ENCODE results near the gene OR8J1. TPM values are rescaled to one million over a fixed set of nuclear protein-coding genes. Genes with fewer than 3 reads are reported as not detected.
"Not testable (repeated sequence)": the region's sequence is repeated elsewhere in the genome, so short reads cannot be mapped to it uniquely, and the experiment has no call there.

The OR8J1 gene, protein sequence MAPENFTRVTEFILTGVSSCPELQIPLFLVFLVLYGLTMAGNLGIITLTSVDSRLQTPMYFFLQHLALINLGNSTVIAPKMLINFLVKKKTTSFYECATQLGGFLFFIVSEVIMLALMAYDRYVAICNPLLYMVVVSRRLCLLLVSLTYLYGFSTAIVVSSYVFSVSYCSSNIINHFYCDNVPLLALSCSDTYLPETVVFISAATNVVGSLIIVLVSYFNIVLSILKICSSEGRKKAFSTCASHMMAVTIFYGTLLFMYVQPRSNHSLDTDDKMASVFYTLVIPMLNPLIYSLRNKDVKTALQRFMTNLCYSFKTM
- not detected in 2 replicates for total RNA-seq (2014; rRNA removed; shearing (Covaris generic))

DNA sequence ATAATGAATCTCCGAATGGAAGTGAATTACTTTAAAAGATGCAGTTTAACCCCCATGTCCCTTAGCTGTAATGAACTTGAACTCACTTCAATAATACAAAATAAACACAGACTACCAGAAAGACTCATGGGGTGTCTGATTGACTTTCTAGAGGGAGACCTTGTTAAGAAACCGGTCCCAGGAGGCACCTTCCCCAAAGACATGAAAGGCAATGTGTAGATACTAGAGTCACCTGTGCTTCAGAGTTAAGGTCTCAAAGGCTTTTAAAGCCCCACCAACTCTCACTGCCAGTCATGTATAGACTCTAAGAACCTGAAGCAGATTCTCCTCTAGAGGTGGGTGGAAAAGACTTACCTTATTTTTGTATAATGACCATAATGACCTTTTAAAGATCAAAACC, at the start of gene OR8J1:
TSS of gene OR8J1 (plus strand) at position 301 of the 400 bp plus-strand sequence. CDS start 5,956 bp downstream, outside the sequence.
- no peak for DNase-seq (ENCODE audit: low read depth)

DNA sequence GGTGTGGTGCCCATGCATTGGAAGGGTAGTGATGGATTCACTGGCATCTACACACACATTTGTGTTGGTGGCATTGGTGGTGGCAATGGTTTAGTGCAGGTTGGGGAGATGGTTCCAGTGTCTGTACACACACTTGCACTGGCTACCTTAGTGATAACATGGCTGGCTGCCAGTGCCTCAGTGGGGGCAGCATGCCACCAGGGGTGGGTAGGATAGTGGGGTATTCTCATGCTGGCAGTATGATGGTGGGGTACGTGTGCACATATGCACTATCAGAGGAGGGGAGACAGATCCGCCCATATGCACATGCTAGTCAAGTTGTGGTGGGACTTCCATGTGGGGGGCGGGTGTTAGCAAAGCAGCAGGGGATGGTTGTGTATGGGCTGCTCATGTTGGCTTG, 46.3 kb upstream of the OR8J1 start:
- DNase-seq (ENCODE audit: low read depth): no peak

DNA sequence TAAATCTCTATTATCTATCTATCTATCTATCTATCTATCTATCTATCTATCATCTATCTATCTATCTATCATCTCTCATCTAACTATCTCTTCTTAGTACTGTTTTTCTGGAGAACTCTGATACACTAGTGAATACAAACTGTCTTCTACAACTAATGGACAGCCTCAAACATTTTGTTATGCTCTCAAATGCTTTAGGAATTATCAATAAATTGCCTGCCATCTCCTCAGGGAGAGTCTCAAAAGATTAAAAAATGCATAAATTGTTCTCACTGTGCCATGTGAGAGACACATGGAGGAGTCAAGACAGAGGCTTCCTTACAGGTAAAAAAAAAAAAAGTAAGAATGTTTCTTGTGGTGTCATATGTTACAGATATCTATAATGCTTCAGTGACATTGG, 39.2 kb upstream of the OR8J1 start, which contains the start of gene OR8K3:
TSS of gene OR8K3 (plus strand) at position 301 of the 400 bp plus-strand sequence. CDS start 3,163 bp downstream, outside the sequence.
- no peak for DNase-seq (ENCODE audit: low read depth)

DNA sequence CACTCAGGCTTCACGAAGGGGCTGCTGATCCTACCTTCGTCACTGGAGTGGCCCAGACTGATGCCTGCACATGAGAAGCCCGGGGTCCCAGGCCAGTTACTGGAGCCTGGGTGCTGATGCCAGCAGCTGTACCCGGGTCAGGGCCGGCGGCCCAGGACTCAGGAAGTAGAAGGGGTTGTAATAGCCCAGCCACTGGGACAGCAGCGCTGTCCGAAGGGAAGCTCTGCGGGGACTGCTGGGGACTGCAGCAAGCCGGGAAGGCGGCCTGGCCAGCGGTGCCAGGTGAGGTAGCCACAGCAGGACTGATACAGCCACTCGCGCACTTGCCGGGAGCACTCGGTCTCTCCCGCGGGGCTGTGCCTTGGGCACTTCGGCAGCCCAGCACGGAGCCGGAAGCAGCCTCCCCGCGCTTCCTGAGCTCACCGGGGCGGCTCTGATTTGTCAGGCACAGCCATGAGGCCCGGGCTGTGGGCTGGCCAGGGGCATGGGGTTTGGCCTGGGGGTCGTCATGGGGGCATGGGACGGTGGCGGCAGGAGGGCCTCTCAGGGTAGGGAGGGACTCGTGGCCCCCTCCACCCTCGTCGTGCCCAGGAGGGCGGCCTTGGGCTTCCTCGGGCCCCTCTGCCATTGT, 22.1 kb upstream of the OR8J1 start:
- no peak for DNase-seq (ENCODE audit: low read depth)

DNA sequence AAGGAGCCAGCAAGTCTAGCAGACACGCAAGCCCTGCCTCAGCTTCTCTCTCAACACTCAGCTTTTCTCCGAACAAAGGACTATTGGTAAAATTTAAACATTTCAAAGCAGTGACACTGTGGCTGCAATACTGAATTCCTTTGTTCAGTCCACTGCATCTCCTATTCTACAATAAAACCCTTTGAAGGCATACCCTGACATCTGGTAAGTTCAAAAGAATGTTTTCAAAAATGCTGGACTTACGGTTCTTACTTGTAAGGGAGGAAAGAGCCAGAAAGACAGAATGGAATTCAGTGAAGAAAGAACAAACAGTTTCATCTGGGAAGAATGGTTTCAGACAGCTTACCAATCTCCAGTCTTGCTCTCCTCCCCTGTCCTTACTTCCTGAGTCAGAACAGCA, 20.9 kb upstream of the OR8J1 start:
- no peak for DNase-seq (ENCODE audit: low read depth)

DNA sequence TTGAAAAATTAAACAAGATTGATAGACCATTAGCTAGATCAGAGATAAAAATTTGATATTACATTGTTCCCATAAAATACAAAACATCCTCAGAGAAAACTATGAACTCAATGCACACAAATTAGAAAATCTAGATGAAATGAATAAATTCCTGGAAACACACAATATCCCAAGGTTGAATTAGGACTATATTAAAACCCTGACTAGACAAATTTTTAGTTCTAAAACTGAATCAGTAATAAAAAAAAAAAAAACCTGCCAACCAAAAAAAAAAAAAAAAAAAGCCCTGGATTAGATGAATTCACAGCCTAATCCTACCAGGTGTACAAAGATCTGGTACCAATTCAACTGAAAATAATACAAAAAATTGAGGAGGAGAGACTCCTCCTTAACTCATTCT, 13.8 kb upstream of the OR8J1 start:
- DNase-seq (ENCODE audit: low read depth): no peak

DNA sequence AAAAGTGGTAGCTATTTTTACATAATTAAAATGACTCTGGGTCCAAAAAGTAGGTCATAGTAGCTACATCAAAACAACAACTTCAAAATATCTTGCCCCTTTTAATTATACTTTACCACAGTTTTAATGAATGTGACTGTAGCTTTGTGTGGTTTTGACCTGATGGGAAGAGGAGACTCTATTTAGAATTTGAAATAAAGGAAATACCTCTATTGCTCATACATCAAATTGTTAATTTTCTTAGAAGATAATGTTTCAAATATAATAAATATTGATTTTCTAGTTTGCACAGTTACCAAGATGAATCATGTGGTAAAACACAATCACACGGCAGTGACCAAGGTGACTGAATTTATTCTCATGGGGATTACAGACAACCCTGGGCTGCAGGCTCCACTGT, 8.4 kb upstream of the OR8J1 start, which contains the start of gene OR8K1:
TSS of gene OR8K1 (plus strand) at position 301 of the 400 bp plus-strand sequence. CDS start at position 301, 0 bp downstream.
- no peak for DNase-seq (ENCODE audit: low read depth)

DNA sequence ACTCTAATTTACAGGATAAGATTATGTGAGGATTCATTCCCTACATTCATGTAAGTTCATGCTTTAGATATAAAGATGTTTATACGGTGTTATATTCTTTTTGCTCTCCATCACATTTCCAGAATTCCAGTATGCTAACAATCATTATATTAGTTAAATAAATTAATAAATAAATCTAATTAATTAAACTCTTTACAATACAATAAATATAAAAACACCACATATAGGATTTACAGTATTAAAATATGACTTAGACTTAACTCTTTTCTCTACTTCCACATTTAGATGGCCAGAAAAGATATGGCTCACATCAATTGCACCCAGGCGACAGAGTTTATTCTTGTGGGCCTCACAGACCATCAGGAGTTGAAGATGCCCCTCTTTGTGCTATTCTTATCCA, 21.2 kb downstream of the OR8J1 start, which contains the start of gene OR8U1:
TSS of gene OR8U1 (plus strand) at position 301 of the 400 bp plus-strand sequence. CDS start at position 301, 0 bp downstream.
- DNase-seq (ENCODE audit: low read depth): no peak

DNA sequence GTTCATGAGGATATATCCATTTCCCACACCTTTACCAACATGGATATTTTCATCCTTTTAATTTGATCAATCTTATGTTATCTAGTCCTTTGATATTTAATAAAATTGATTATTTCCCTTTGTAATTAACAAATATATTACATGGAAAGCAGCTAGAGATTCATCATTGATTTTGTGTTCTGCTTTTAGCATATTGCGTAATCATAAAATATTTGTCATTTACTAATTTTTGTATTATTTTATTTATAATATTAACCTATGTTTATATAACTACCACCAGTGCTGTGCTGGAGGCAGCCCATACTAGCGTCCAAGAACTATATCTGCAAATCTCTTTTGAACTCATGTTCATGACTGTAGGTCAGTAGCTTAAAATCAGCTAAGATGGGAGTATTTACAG, 26.0 kb downstream of the OR8J1 start:
- DNase-seq (ENCODE audit: low read depth): no peak

DNA sequence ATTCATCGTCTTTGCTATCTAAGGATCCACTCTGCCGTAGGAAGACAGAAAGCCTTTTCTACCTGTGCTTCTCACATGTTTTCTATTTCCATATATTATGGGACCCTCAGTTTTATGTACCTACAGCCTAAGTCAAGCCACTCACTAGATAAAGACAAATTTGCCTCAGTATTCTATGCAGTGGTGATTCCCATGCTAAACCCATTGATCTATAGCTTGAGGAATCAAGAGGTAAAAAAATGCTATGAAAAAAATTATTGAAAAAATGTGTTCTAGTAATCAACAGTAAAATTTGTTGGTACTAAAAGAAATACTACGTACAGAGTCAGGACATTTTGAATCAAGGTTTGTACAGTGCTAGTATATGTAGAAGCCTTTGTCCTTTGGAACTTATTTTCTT, 40.3 kb downstream of the OR8J1 start:
- DNase-seq (ENCODE audit: low read depth): no peak

DNA sequence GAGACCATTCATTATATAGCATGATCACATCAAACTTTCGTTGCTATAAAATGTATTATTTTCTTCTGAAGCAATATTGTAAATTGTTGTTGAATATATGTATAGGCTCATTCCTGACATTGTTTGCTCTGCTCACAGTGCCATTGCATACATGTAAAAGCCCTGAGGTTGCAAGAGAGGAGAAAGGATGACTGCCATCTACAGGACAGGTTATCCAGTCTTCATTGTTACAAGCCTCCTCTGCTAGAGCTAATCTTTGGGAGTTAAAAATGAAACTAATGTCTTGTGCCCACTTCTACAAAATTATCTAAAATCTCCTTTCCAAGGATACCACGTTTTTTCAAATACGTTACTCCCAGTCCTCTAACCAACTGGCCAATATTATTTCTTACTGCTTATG, 42.0 kb downstream of the OR8J1 start:
- no peak for DNase-seq (ENCODE audit: low read depth)

DNA sequence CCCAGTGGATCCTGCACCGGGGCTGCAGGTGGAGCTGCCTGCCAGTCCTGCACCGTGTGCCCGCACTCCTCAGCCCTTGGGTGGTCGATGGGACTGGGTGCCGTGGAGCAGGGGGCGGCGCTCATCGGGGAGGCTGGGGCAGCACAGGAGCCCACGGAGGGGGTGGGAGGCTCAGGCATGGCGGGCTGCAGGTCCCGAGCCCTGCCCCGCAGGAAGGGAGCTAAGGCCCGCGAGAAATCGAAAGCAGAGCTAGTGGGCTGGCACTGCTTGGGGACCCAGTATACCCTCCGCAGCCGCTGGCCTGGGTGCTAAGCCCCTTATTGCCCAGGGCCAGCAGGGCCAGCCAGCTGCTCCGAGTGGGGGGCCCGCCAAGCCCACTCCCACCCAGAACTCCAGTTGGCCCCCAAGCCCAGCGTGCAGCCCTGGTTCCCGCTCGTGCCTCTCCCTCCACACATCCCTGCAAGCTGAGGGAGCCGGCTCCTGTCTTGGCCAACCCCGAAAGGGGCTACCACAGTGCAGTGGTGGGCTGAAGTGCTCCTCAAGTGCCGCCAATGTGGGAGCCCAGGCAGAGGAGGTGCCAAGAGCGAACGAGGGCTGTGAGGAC, 47.9 kb downstream of the OR8J1 start:
- DNase-seq (ENCODE audit: low read depth): not testable (repeated sequence)

DNA sequence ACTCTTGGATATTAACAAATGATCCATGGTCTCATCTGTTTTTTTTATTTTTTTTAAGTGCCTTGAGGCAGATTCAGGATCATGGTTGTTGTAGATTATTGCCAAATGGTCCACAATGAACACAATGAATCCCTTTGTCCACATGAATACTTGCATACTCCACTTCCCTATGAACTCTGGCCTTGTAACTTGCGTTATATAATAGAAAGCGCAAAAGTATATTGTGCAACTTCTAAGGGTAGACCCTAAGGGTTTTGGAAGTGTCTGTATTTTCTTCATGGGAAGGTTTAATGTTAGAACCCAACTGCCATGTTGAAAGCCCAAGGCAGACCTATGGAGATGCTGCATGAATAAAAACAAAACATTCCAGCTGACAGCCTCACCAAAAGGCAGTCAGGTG, 50.3 kb downstream of the OR8J1 start:
- DNase-seq (ENCODE audit: low read depth): no peak

DNA sequence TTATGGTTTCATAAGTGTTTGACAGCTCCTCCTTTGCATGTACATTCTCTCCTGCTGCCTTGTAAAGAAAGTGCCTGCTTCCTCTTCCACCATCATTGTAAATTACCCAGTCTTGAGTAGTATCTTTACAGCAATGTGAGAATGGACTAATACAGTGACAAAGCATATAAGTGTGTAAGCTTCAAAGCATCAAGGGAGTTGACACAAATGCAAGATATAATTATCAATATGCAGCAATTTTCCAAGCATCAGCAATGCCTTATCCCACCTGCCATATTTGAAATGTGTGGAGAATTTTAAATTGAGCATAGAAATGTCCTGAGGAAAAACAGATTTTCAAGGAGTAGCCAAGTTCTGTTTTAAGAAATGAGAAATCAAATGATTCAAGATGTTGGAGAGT, 56.7 kb downstream of the OR8J1 start:
- no peak for DNase-seq (ENCODE audit: low read depth)

Other genes starting within 250 kb of the OR8J1 start
- not detected in 2 replicates for gene OR8H3, start 231.9 kb upstream of the OR8J1 start, total RNA-seq (2014; rRNA removed; shearing (Covaris generic))
- gene OR8J3, start 214.1 kb upstream of the OR8J1 start, total RNA-seq (2014; rRNA removed; shearing (Covaris generic)): not detected in 2 replicates
- not detected in 2 replicates for gene OR8K5, start 194.0 kb upstream of the OR8J1 start, total RNA-seq (2014; rRNA removed; shearing (Covaris generic))
- not detected in 2 replicates for gene OR5J2, start 177.7 kb upstream of the OR8J1 start, total RNA-seq (2014; rRNA removed; shearing (Covaris generic))
- gene OR5T2, start 120.0 kb upstream of the OR8J1 start, total RNA-seq (2014; rRNA removed; shearing (Covaris generic)): not detected in 2 replicates
- gene OR5T3, start 102.0 kb upstream of the OR8J1 start, total RNA-seq (2014; rRNA removed; shearing (Covaris generic)): not detected in 2 replicates
- not detected in 2 replicates for gene OR5T1, start 80.1 kb upstream of the OR8J1 start, total RNA-seq (2014; rRNA removed; shearing (Covaris generic))
- not detected in 2 replicates for gene OR8H1, start 62.0 kb upstream of the OR8J1 start, total RNA-seq (2014; rRNA removed; shearing (Covaris generic))
- gene OR8K3, start 39.1 kb upstream of the OR8J1 start, total RNA-seq (2014; rRNA removed; shearing (Covaris generic)): not detected in 2 replicates
- gene OR8K1, start 8.3 kb upstream of the OR8J1 start, total RNA-seq (2014; rRNA removed; shearing (Covaris generic)): not detected in 2 replicates
- not detected in 2 replicates for gene OR8U1, start 21.3 kb downstream of the OR8J1 start, total RNA-seq (2014; rRNA removed; shearing (Covaris generic))
- gene OR5AL1, start 58.4 kb downstream of the OR8J1 start, total RNA-seq (2014; rRNA removed; shearing (Covaris generic)): not detected in 2 replicates
- gene OR5M3, start 119.1 kb downstream of the OR8J1 start, total RNA-seq (2014; rRNA removed; shearing (Covaris generic)): not detected in 2 replicates
- not detected in 2 replicates for gene OR5M8, start 137.1 kb downstream of the OR8J1 start, total RNA-seq (2014; rRNA removed; shearing (Covaris generic))
- not detected in 2 replicates for gene OR5M11, start 189.0 kb downstream of the OR8J1 start, total RNA-seq (2014; rRNA removed; shearing (Covaris generic))
- gene OR5M10, start 223.4 kb downstream of the OR8J1 start, total RNA-seq (2014; rRNA removed; shearing (Covaris generic)): not detected in 2 replicates